Measurements from ENCODE around the gene TAF6. TPM values are rescaled to one million over a fixed set of nuclear protein-coding genes. Genes with fewer than 3 reads are reported as not detected.

The TAF6 gene
- total and polyA plus RNA-seq, 9 of the 15 experiments (the other 6 are each of a cell fraction or from before 2014, with no cell fraction given), result 0.78 to 78.7 (median 21.3) TPM

GRCh38 chr7:100099452-100099851 lies 19.7 kb downstream of the TAF6 start:
- no peak for ATAC-seq
- FAIRE-seq, result no peak
- Histone ChIP-seq H3K36me3 (ENCODE audit: control insufficient read depth, insufficient read depth, low read length) (peaks cover 73% of the 10 kb centered on the region), H3K27ac (ENCODE audit: extremely low read depth, low read depth, low read length) (peak overlapping the region; percentile 100; the same call in 2 of the 3 replicates), H3K9me3 (replicated peaks; ENCODE audit: control insufficient read depth, insufficient read depth, low read depth, low read length) (no peaks in the 10 kb centered on the region), H3K4me1 (replicated peaks in 1 of 2; ENCODE audit: control insufficient read depth in 2 of 2, insufficient read depth in 2 of 2, low read length in 2 of 2) (peaks cover 9 to 41% of the 10 kb centered on the region in 2 experiments; a peak in 4 of 5 replicates), H3K79me2 (ENCODE audit: control insufficient read depth, insufficient read depth, low read length) (peaks cover 60% of the 10 kb centered on the region), H3K4me2 (ENCODE audit: insufficient read depth, low read length) (peak overlapping the region; percentile 92), H3K27me3 (ENCODE audit: control insufficient read depth in 2 of 2, insufficient read depth in 2 of 2, low read length in 2 of 2) (no peaks in the 10 kb centered on the region), H3K9me1 (ENCODE audit: control insufficient read depth, insufficient read depth, low read length) (peaks cover 3% of the 10 kb centered on the region), H3K9ac (ENCODE audit: insufficient read depth in 1 of 2, low read depth in 2 of 2, low read length in 2 of 2) (peak overlapping the region; percentile 74 to 99), H4K20me1 (replicated peaks; ENCODE audit: control insufficient read depth, insufficient read depth, low read length) (peaks cover 38% of the 10 kb centered on the region), H3K4me3 (peak overlapping the region; percentile 98), H2AFZ (ENCODE audit: low read depth, low read length) (no peak overlapping the region)
- 94% methylated on average over 12 of the region's 12 CpGs for WGBS (ENCODE audit: insufficient coverage, low coverage, missing lambda C conversion rate)
- TF ChIP-seq CC2D1A (IDR thresholded peaks at IDR 0.05) (no peak), TBP (optimal IDR thresholded peaks at IDR 0.05; ENCODE audit: low read depth, low read length) (no peak), MEF2D (tag; conservative IDR thresholded peaks at IDR 0.05; ENCODE audit: low read depth) (no peak), RBFOX2 (IDR thresholded peaks at IDR 0.05; ENCODE audit: low read depth, low read length) (peak; percentile 59; the same call in 1 of the 2 replicates), CHD2 (IDR thresholded peaks at IDR 0.05; ENCODE audit: low read depth, low read length) (no peak)
- POLR2A ChIA-PET, result interaction anchor here (0.6 to 4.6 kb wide), 5 partner anchors 9 to 86 kb away, joined by 4 to 115 read pairs (median 4); partner anchors contain the start of genes COPS6 and MBLAC1
- intact Hi-C loops (cut with micrococcal nuclease), result no loop called here
- no peak for DNase-seq (ENCODE audit: extremely low read depth in 1 of 4, low spot score in 3 of 4)
- in situ Hi-C loops (cut with MboI), result no loop called here
- no TSS peak for BruUV-seq (replicated peaks)
- CTCF ChIA-PET (ENCODE audit: low intra/inter-chr PET ratio), result no interaction called here

GRCh38 chr7:100098913-100099312 lies 20.2 kb downstream of the TAF6 start:
- peaks cover 40% of the 10 kb centered on the region for H4K20me1 ChIP-seq (replicated peaks; ENCODE audit: control insufficient read depth, insufficient read depth, low read length)
- TF ChIP-seq SPI1 (IDR thresholded peaks at IDR 0.05; ENCODE audit: borderline replicate concordance, low read depth, low read length) (0 out of 2 replicates have a peak, but pooled peaks have one; percentile 1), NR2C2 (CRISPR knock-in tag; IDR thresholded peaks at IDR 0.05) (0 out of 2 replicates have a peak, but pooled peaks have one; percentile 19), NR2C2 (tag; IDR thresholded peaks at IDR 0.05) (no peak), RBFOX2 (IDR thresholded peaks at IDR 0.05; ENCODE audit: low read depth, low read length) (peak; percentile 62; the same call in 1 of the 2 replicates), POLR2AphosphoS5 (IDR thresholded peaks at IDR 0.05; ENCODE audit: control insufficient read depth, insufficient read depth, low read depth, low read length) (peak; percentile 14; the same call in 1 of the 2 replicates), MAFG (tag; conservative IDR thresholded peaks at IDR 0.05) (no peak), RNF2 (IDR thresholded peaks at IDR 0.05) (no peak)
- peaks cover 60% of the 10 kb centered on the region for H3K79me2 ChIP-seq (ENCODE audit: control insufficient read depth, insufficient read depth, low read length)
- POLR2A ChIA-PET, result interaction anchor here (1.1 to 4.6 kb wide), 3 partner anchors 9 to 18 kb away, joined by 4 to 115 read pairs (median 4); partner anchors contain the start of gene COPS6
- intact Hi-C loops (cut with micrococcal nuclease), result no loop called here
- H3K4me2 ChIP-seq (ENCODE audit: insufficient read depth, low read length), result no peak overlapping the region
- TSS peak; percentile 39 for BruUV-seq (replicated peaks)
- no peaks in the 10 kb centered on the region for H3K27me3 ChIP-seq (ENCODE audit: control insufficient read depth in 2 of 2, insufficient read depth in 2 of 2, low read length in 2 of 2)
- H3K27ac ChIP-seq (ENCODE audit: extremely low read depth, low read depth, low read length), result no peak overlapping the region
- no peak overlapping the region for H3K4me3 ChIP-seq
- H2AFZ ChIP-seq (ENCODE audit: low read depth, low read length), result no peak overlapping the region
- no peaks in the 10 kb centered on the region for H3K9me3 ChIP-seq (replicated peaks; ENCODE audit: control insufficient read depth, insufficient read depth, low read depth, low read length)
- peak overlapping the region in 1 of 2 experiments; percentile 7; a peak in 1 of 4 replicates for H3K9ac ChIP-seq (ENCODE audit: insufficient read depth in 1 of 2, low read depth in 2 of 2, low read length in 2 of 2)
- in situ Hi-C loops (cut with MboI), result no loop called here
- no peak for DNase-seq (ENCODE audit: extremely low read depth in 1 of 4, low spot score in 3 of 4)
- ATAC-seq, result no peak
- peaks cover 74% of the 10 kb centered on the region for H3K36me3 ChIP-seq (ENCODE audit: control insufficient read depth, insufficient read depth, low read length)
- CTCF ChIA-PET (ENCODE audit: low intra/inter-chr PET ratio), result no interaction called here
- peaks cover 3% of the 10 kb centered on the region for H3K9me1 ChIP-seq (ENCODE audit: control insufficient read depth, insufficient read depth, low read length)
- 94% methylated on average over 10 of the region's 10 CpGs for whole genome bisulfite sequencing (ENCODE audit: insufficient coverage, low coverage, missing lambda C conversion rate)
- H3K4me1 ChIP-seq (replicated peaks in 1 of 2; ENCODE audit: control insufficient read depth in 2 of 2, insufficient read depth in 2 of 2, low read length in 2 of 2), result peaks cover 9 to 41% of the 10 kb centered on the region in 2 experiments; a peak in 4 of 5 replicates
- FAIRE-seq, result no peak

Data from K562 (cell line).